ENCODE results near the gene IRF9. TPM values are rescaled to one million over a fixed set of nuclear protein-coding genes. Genes with fewer than 3 reads are reported as not detected.
A peak's percentile ranks its signal among the peaks of the same experiment; 100 is the strongest.
"Not testable (repeated sequence)": the region's sequence is repeated elsewhere in the genome, so short reads cannot be mapped to it uniquely, and the experiment has no call there.

The IRF9 gene
- total RNA-seq, 2 donors from 2014 or later, result 12.5 to 21.5 TPM

DNA sequence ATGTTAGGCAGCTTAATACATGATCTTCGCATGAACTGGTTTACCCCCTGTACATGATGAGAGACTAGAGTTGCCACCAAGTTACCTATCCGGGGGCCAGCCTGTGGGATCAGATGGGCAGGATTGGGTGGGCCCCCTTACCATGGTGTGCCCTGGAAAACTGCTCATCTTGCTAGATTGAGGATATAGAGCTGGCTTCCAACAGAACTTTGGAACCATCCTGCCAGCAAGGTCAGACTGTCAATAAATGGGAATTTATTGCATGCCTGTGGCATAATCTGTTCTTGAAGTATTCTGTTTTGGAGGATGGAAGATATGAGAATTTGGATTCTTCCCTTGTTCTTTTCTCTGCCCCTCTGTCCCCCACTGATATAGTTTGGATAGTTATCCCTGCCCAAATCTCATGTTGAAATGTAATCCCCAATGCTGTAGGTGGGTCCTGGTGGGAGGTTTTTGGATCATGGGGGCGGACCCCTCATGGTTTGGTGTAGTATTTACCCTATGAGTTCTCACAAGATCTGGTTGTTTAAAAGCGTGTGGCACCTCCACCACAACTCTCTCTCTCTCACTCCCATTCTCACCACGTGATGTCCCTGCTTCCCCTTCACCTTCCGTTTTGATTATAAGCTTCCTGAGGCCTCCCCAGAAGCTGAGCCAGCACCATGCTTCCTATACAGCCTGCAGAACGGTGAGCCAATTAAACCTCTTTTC, 37.9 kb downstream of the IRF9 start:
- Histone ChIP-seq H3K27me3 (no peaks in the 10 kb centered on the region), H3K27ac (no peak overlapping the region), H3K4me1 (peaks cover 42% of the 10 kb centered on the region), H3K9me3 (no peaks in the 10 kb centered on the region), H3K36me3 (replicated peaks in 1 of 2; ENCODE audit: insufficient read depth in 1 of 2, low read depth in 2 of 2) (peaks cover 0 to 3% of the 10 kb centered on the region in 2 donors), H3K4me3 (no peak overlapping the region)
- WGBS, 2 donors, result 79 to 87% methylated on average over 7 of the region's 7 CpGs
- TF ChIP-seq POLR2A (IDR thresholded peaks at IDR 0.05), result no peak
- TF ChIP-seq, protein P1, sequence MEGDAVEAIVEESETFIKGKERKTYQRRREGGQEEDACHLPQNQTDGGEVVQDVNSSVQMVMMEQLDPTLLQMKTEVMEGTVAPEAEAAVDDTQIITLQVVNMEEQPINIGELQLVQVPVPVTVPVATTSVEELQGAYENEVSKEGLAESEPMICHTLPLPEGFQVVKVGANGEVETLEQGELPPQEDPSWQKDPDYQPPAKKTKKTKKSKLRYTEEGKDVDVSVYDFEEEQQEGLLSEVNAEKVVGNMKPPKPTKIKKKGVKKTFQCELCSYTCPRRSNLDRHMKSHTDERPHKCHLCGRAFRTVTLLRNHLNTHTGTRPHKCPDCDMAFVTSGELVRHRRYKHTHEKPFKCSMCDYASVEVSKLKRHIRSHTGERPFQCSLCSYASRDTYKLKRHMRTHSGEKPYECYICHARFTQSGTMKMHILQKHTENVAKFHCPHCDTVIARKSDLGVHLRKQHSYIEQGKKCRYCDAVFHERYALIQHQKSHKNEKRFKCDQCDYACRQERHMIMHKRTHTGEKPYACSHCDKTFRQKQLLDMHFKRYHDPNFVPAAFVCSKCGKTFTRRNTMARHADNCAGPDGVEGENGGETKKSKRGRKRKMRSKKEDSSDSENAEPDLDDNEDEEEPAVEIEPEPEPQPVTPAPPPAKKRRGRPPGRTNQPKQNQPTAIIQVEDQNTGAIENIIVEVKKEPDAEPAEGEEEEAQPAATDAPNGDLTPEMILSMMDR (IDR thresholded peaks at IDR 0.05), result no peak
- ATAC-seq, result no peak
- no peak for DNase-seq
- intact Hi-C loops (cut with DNase I), result no loop called here

DNA sequence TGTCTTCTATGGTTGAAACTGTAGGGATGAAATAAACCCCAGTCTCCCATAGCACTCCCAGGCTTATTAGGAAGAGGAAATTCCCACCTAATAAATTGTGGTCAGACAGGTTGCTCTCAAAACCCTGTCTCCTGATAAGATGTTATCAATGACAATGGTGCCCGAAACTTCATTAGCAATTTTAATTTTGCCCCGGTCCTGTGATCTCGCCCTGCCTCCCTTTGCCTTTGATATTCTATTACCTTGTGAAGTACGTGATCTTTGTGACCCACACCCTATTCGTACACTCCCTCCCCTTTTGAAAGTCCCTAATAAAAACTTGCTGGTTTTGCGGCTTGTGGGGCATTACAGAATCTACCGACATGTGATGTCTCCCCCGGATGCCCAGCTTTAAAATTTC, 41.5 kb downstream of the IRF9 start:
- H3K36me3 ChIP-seq (replicated peaks in 1 of 2; ENCODE audit: insufficient read depth in 1 of 2, low read depth in 2 of 2), result peaks cover 6 to 10% of the 10 kb centered on the region in 2 donors

DNA sequence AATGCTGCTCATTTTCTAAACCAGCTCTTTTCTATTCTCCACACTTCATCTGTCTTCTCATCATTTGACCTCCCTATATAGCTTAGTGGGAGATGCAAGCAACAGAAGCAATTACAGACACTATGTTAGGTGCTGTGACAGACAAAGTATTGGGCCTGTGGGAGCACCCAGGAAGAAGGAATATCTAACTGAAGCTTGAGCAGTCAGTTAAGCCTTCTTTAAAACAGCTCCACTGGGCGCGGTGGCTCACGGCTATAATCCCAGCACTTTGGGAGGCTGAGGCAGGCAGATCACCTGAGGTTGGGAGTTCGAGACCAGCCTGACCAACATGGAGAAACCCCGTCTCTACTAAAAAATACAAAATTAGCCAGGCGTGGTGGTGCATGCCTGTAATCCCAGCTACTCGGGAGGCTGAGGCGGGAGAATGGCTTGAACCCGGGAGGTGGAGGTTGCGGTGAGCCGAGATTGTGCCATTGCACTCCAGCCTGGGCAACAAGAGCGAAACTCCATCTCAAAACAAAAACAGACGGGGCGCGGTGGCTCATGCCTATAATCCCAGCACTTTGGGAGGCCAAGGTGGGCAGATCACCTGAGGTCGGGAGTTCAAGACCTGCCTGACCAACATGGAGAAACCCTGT, 42.3 kb downstream of the IRF9 start:
- H3K4me1 ChIP-seq, result peaks cover 14% of the 10 kb centered on the region
- H3K36me3 ChIP-seq (replicated peaks in 1 of 2; ENCODE audit: insufficient read depth in 1 of 2, low read depth in 2 of 2), result peaks cover 6 to 15% of the 10 kb centered on the region in 2 donors
- intact Hi-C loops (cut with DNase I); H3K27me3 ChIP-seq; H3K27ac ChIP-seq; H3K4me3 ChIP-seq; ATAC-seq; H3K9me3 ChIP-seq: not testable (repeated sequence)
- 96 to 97% methylated on average over 16 of the region's 16 CpGs for WGBS, 2 donors
- DNase-seq, result peak in 1 of 4 donors; percentile 6

More for the DNA sequence above, 41.5 kb downstream of the IRF9 start:
- intact Hi-C loops (cut with DNase I); H3K27me3 ChIP-seq; DNase-seq; H3K9me3 ChIP-seq; ATAC-seq; H3K27ac ChIP-seq; H3K4me3 ChIP-seq: not testable (repeated sequence)
- WGBS, 2 donors, result 91 to 93% methylated on average over 8 of the region's 8 CpGs
- peaks cover 22% of the 10 kb centered on the region for H3K4me1 ChIP-seq

DNA sequence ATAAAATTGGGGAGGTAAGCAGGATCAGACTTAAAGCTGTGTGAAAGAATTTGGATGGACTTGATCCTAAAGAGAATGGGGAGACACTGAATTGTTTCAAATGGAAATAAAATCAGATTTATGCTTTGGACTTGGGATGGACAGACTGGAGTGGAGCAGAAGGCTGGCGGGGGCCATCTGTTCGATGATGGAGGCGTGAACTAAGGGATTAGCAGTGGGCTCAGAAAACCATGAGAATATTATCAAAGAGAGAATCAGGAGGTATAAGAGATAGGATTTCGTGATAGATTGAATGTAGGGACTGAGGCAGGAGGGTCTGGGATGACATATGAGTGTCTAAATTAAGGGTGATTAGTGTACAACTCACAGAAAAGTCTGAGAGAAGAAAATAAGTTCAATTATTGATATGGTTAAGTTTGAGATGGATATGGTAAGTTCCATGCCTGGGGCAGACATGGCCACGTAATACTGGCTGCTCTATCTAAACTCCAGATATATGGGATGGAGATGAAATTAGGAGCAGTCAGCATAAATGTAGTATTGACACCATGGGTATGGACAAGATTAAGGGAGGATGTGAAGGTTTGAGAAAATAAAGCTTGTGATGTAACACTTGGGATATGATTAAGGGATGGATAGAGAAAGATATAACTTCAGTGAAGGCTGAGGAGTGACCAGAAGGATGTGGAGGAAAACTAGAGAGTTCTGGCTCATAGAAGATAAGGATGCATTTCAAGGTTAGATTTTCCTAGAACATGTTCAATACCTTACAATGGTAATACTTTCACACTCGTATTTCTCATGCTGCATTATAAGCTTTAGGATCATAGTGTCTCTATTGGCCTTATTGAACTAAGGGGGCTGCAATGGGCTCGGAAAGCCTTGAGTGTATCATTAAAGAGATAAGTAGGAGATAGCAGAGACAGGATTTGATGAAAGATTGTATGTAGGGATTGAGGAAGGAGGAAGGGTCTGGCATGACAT, 43.4 kb downstream of the IRF9 start:
- Histone ChIP-seq H3K4me1 (peaks cover 5% of the 10 kb centered on the region), H3K27ac (no peak overlapping the region), H3K4me3 (no peak overlapping the region), H3K9me3 (no peaks in the 10 kb centered on the region), H3K27me3 (no peaks in the 10 kb centered on the region), H3K36me3 (replicated peaks in 1 of 2; ENCODE audit: insufficient read depth in 1 of 2, low read depth in 2 of 2) (peaks cover 6 to 19% of the 10 kb centered on the region in 2 donors)
- 89 to 91% methylated on average over 7 of the region's 7 CpGs for WGBS, 2 donors
- TF ChIP-seq, protein P1 (IDR thresholded peaks at IDR 0.05), result no peak
- TF ChIP-seq POLR2A (IDR thresholded peaks at IDR 0.05), result no peak
- intact Hi-C loops (cut with DNase I), result no loop called here
- peak in 1 of 4 donors; percentile 1 for DNase-seq
- ATAC-seq, result no peak

DNA sequence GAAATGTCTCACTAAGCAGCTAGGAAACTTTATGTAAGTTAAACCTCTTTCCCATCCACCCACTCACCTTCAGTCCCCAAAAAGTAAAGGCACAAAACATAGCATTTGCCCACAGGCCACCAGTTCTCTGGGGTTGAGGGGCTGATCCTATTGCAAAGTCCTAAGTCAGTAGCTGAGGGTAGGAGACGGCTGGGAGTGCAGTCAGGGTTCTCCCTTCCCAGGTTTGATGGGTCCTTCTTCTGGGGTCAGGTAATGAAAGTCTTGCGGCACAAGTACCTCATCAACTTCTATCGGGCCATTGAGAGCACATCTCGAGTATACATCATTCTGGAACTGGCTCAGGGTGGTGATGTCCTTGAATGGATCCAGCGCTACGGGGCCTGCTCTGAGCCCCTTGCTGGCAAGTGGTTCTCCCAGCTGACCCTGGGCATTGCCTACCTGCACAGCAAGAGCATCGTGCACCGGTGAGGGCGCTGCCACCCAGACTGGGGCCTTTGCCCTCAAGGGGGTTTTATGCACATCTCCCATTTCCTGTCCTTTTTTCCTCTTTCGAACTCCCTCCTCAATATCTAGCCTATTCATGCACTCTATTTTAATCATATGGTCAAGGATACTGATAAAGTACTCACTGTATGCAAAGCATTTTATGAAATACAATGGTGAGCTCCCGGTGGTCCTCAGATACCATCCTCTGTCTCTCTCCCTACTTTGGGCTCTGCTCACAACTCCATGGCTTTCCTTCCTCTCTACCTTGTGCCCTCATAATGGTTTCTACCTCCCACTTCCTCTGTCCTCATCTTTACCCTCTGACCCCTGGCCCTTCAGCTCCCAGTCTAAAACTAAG, 45.4 kb downstream of the IRF9 start:
- ATAC-seq (no peak), DNase-seq (peak in 1 of 4 donors; percentile 10)
- no peak for TF ChIP-seq POLR2A (IDR thresholded peaks at IDR 0.05)
- TF ChIP-seq, protein P1 (IDR thresholded peaks at IDR 0.05), result no peak
- Histone ChIP-seq H3K27ac (no peak overlapping the region), H3K36me3 (replicated peaks in 1 of 2; ENCODE audit: insufficient read depth in 1 of 2, low read depth in 2 of 2) (peaks cover 6 to 22% of the 10 kb centered on the region in 2 donors), H3K4me1 (peaks cover 4% of the 10 kb centered on the region), H3K27me3 (no peaks in the 10 kb centered on the region), H3K4me3 (no peak overlapping the region), H3K9me3 (no peaks in the 10 kb centered on the region)
- WGBS, 2 donors, result 86 to 89% methylated on average over 11 of the region's 11 CpGs
- intact Hi-C loops (cut with DNase I), result no loop called here
